Cerebellar nuclear complex (tissue), 1 donor: ENCODE measurements around the gene RPL36AL.
"Not testable (repeated sequence)": the region's sequence is repeated elsewhere in the genome, so short reads cannot be mapped to it uniquely, and the experiment has no call there.

Experiments used
- DNase-seq, 2 experiments: peaks; one replicate each; lab custom pipeline; 2025; lab: John Stamatoyannopoulos, UW

The RPL36AL gene

DNA sequence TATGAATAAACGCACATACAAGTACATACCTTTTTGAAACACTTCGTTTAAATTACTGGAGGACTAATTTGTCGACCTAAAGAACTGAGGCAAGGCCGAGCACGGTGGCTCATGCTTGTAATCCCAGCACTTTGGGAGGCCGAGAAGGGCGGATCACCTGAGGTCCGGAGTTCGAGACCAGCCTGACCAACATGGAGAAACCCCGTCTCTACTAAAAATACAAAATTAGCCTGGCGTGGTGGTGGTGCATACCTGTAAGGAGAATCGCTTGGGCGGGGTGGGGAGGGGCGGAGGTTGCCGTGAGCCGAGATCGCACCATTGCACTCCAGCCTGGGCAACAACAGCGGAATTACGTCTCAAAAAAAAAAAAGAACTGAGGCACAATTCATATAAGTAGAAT is 1.2 kb downstream of the RPL36AL start:
- DNase-seq: not testable (repeated sequence)

DNA sequence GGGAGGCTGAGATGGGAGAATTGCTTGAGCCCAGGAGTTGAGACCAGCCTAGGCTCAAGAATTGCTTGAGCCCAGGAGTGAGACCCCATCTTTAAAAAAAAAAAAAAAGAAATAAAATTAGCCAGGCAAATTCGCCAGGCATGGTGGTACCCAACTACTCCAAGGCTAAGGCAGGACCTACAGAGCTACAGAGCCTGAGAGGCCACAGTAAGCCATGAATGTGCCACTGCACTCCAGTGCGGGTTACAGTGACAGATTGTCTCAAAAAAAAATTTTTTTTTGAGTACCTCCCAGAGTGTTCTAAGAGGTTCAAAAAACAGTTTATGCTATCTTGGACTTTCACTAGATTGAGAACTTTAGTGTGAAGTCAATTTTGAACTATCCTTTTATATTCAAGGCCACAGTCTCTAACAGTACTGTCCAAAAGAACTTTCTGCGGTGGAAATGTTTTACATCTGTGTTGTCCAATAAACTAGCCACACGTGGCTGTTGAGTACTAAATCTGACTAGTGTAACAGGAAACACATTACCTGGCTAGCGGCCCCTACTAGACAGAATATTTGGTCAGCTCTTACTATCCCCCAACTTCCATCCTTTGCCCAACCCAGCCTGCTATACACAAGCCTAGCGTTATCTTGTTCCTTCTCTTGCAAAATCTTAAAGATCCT is 2.4 kb downstream of the RPL36AL start:
- DNase-seq: no peak

DNA sequence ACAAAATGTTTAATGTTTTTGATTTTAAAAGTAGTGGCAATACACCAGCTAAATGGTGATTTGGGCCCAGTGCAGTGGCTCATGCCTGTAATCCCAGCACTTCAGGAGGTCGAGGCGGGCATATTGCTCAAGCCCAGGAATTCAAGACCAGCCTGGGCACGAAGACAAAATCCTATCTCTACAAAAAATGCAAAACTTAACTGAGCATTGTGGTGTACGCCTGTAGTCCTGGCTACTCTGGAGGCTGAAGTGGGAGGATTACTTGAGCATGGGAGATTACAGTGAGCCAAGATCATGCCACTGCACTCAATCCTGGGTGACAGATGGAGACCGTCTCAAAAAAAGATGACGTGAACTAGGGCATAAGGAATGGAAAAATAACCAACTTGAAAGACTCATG is 4.7 kb downstream of the RPL36AL start:
- DNase-seq: no peak

DNA sequence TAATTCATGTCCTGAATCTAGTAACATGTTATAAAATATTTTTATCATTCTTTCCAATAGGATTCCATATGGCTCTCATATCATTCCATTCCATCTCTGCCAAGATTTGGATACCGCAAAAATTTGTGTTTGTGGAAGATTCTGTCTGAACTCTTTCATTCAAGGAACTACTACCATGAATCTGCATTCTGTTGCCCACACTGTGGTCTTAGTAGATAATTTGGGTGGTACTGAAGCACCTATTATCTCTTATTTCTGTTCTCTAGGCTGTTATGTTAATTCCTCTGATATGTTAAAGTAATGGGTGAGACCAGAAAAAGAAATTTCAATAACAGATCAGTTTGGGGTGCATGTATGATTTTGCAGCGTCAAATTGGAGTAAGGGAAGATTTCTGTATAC is 6.2 kb downstream of the RPL36AL start:
- no peak for DNase-seq

DNA sequence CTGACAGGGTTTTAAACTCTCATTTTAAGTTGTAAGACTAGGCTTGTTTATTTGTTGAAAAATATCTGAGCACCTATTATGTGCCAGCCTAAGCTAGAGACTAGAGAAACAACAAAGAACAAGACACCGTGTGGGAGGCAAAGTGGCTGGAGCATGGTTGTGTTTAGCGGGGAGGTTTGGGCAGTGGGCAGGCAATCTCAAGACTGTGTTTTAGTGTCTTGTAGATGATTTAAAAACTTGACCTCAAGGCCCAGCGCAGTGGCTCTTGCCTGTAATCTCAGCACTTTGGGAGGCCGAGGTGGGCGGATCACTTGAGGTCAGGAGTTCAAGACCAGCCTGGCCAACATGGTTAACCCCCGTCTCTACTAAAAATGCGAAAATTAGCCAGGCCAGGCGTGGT is 7.8 kb downstream of the RPL36AL start:
- no peak for DNase-seq

DNA sequence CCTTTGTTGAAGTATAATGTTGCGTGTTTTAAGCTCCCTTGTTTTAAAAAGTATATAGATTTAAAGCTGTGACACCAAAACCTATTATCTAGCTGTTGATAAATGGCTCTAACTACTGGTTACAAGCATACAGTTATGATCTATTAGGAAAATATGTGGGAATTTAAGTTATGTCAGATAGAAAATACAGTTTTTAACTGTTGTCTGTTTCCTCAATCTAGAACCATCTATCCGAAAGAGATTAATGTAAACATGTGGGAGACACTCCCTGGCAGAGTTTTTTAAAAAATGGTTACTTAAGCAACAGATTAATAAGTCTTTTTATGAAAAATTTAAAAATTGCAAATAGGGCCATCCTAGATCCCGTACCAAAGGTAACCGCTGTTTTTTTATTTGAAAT is 8.2 kb downstream of the RPL36AL start:
- DNase-seq: no peak

DNA sequence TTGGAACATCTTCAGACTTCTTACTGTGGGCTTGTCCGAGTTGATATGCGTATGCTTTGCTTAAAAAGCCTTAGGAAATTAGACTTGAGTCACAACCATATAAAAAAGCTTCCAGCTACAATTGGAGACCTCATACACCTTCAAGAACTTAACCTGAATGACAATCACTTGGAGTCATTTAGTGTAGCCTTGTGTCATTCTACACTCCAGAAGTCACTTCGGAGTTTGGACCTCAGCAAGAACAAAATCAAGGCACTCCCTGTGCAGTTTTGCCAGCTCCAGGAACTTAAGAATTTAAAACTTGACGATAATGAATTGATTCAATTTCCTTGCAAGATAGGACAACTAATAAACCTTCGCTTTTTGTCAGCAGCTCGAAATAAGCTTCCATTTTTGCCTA is 12.8 kb downstream of the RPL36AL start:
- no peak for DNase-seq

DNA sequence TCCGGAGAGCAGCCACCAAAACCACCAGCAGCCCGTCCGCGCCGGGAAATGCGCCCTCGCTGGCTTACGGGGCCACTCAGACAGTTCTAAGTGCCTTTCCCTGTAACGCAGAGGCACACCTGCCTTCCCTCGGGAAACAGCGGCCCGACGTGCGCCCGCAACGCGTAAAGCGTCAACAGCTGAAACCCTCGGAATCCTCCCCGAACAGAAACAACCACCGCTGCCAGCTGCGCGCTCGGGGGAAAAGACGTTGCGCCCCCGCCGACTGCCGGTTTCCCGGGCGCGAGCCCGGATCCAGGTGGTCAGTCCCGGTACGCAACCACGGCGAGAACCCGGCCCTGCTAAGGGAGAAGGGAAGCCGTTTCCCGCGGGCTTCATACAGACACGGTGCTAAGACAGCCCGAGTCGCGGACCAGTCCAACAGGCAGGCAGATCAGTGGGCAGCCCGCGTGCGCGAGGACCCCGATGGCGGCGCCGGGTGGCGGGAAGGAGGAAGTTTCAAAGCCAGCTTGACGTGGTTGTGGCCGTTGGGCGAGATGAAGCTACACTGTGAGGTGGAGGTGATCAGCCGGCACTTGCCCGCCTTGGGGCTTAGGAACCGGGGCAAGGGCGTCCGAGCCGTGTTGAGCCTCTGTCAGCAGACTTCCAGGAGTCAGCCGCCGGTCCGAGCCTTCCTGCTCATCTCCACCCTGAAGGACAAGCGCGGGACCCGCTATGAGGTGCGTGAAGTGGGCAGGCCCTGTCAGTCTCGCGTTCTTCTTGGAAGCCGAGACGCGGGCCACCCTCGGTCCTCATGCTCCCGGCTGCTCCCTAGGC is 21.7 kb downstream of the RPL36AL start, which contains the start of gene LRR1:
TSS of gene LRR1 (plus strand) at position 456 of the 816 bp plus-strand sequence. CDS start at position 537, 81 bp downstream.
- DNase-seq: peak in 1 of 2 experiments; percentile 13

GRCh38 chr14:49598189-49598484 is 22.3 kb downstream of the RPL36AL start:
- no peak for DNase-seq

DNA sequence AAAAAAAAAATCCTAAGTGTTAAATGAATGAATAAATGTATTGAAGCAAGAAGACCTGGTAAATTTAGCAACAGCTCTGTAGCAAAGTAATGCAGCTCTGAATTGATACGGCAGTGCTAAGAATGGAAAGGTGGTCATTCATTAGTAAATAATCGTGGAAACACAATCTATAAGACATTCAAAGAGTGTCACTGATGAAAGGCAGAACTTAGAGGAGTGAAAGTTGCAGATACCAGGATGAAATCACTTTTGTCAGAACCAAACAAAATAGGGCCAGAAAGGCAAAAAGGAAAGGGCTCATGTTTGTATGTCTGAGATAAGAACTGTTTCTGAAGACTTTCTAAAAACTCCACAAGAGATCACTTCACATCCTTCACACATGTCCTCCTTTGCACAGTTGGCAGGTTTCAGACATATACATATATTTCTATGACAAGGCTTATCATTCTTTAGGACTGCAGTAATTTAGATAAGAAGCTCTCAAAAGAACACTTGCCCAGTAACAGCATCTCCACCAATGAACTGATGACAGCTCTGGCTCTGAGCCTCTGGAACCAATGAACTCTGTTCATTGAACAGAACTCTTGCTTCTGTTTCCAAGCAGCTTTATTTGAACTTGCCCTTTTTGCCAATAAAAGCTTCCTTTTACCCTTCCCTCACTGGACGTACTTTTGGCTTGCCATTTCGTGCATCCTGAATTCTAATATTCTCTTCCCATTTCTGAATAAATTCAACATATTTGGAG is 25.9 kb downstream of the RPL36AL start:
- DNase-seq: no peak

- DNase-seq: no peak
Measured at GRCh38 chr14:49593016-49593415, 27.4 kb downstream of the RPL36AL start.

DNA sequence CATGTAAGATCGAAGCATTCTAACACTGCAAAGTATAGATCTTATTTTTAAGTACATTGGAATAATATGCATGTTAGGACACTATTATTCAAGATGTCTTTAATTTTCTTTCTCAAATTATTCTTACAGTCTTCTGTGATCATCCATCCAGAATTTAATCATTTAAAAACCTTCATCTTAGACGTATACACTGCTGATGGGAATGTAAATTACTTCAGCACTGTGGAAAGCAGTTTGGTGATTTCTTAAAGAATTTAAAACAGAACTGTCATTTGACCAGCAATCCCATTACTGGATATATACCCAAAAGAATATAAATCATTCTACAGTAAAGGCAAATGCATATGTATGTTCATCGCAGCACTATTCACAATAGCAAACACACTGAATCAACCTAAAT is 31.0 kb downstream of the RPL36AL start:
- DNase-seq: no peak

- DNase-seq: peak in 1 of 2 experiments; percentile 11
Measured at GRCh38 chr14:49586673-49587460, 33.6 kb downstream of the RPL36AL start.

DNA sequence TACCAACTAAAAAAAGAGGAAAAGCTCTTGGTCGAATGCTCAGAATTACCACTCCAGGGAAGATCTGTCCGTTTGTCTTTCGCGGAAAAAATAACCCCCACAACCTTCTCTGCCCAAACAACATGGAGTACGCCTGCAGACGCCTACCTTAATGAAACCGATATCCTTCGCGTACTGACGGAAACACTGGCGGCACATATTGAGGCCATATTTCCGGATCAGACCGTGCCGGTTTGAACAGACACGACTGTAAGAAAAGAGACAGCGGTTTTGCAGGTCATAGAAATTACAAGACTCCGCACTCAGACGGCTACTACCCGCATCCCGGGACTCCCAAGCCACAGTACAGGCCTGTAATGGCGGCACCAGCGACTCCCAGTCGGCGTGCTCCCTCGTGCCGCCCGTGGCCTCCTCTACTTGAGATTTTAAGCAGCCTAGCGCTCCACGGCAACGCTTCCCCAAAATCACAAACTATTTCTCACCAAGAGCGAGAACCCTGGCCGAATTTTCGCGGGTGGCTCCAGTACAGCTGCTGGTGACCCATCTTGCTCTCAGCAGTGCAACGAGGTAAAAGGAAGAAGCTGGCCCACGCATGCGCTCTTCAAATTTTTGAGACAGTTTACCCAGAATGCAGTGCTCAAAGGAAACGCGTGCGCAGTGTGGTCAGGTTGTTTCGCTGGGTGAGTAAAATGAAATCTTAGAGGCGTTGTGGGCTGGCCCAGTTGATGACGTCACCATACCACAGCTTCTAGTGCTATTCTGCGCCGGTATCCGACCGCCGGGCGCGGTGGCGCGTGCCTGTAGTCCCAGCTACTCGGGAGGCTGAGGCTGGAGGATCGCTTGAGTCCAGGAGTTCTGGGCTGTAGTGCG is 34.4 kb downstream of the RPL36AL start, which contains the start of gene RPS29:
TSS of gene RPS29 (minus strand) at position 578 of the 870 bp plus-strand sequence. CDS start at position 544, 34 bp downstream.
- DNase-seq: peak; percentile 66 to 85

DNA sequence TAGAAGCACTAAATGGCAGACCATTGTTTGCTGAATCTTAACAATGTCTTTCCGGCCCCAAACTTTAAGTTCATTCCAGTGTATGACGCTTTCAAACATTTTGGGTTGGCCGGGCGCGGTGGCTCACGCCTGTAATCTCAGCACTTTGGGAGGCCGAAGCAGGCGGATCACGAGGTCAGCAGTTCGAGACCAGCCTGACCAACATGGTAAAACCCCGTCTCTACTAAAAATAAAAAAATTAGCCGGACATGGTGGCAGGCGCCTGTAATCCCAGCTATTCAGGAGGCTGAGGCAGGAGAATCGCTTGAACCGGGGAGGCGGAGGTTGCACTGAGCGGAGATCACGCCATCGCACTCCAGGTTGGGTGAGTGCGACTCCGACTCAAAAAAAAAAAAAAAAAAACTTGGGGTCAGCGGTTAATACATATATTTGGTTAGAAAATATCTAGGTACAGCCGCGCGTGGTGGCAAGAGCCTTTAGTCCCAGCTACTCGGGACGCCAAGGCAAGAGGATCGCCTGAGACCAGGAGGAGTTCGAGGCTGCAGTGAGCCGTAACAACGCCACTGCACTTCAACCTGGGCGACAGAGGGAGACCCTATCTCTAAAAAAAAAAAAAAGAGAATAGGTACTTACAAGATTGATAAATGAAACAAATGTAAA is 35.3 kb downstream of the RPL36AL start:
- DNase-seq: not testable (repeated sequence)

DNA sequence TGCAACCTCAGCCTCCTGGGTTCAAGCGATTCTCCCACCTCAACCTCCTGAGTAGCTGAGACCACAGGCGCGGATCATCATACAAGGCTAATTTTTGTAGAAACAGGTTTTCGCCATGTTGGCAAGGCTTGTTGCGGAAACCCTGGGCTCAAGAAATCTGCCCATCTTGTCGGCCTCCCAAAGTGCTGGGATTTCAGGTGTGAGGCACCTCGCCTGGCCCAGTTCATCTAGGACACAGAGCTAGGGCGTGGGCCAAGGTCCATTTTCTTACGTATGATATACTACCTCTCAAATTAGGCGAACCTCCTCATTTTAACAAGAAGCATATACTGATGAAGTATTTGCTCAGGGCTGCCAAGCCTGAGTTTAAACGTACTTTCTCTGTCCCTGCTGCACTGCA is 36.4 kb downstream of the RPL36AL start:
- no peak for DNase-seq

DNA sequence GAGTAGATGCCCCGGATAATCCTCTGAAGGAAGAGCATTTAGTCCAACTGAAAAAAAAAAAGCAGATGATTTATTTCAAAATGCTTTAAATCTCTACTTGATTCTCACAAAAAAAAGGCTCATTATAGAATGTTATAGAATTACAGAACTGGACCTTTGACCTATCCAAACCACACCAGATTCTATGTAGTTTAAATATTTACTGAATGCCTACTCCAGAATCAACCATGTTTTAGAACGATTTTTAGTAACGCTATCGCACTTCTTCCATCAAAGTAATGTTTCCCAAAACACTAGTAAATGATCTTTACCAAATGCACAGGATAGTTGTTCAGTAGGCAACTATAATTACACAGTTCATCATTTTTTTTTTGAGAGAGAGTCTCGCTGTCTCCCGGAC is 36.8 kb downstream of the RPL36AL start:
- DNase-seq: no peak

DNA sequence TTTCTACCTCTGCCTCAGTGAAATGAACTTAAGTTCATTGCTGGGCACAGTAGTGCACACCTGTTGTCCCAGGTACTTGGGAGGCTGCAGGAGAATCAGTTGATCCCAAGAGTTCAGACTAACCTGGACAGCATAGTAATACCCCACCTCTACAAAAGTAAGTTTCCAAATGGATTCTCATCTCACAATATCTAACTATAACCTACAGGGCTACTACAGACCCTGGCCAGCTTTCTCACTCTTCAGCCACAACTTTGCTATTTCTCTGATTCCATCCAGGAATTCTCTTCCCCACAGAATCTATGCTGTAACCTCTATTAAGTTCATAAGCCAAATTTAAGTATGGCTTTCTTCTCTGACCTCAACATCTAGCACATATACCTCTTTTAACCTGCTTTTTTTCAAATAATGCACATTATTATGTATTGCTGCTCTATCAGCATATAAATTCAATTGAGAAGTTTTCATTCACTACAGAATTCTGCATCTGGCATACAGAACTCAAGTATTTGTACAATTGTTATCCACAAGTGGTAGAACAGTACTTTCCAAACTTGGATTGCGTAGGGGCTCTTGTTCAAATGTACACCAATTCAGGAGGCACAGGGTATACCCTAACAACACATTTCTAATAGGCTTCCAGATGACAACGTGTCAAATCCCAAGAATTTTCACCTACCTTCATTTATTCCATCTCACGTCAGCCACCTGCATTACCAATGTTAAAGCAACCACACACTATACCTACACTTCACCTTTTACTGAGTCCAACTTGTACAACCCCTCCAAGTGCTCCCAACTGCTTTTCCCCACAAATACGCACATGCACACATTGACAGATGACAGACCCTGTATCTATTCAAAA is 38.1 kb downstream of the RPL36AL start:
- DNase-seq: no peak
